H1 (cell line): ENCODE measurements around the gene CDK5. TPM values are rescaled to one million over a fixed set of nuclear protein-coding genes. Genes with fewer than 3 reads are reported as not detected.

ENCODE experiments used
- CHD7 ChIP-seq: fragments of 300-600 bp; sonication (generic); IDR thresholded peaks from 2 replicates; pipeline ENCODE4 v1.7.1; 2012; ENCODE audit warnings: low read length, moderate library complexity, mild to moderate bottlenecking, inconsistent platforms; ENCODE audit not compliant: insufficient replicate concordance
- POLR2AphosphoS5 ChIP-seq: IDR thresholded peaks from 2 replicates; pipeline ENCODE4 v1.6.1; 2011; ENCODE audit warnings: low read depth, low read length
- polyA plus RNA-seq, 7 experiments: library from polyadenylated mRNA; depleted of rRNA in 3 of 7; stranded (reverse) in 5 of 7; unstranded in 2 of 7; fragments of >200 nt in 5 of 7; fragments of 200-250 nt in 2 of 7; gene quantifications; 1 replicate in 5 of 7; 2 replicates in 1 of 7; 4 replicates in 1 of 7; pipeline versions ENCODE4 v1.2.1 to v1.2.3, GENCODE V29; 2011 to 2013; ENCODE audit warnings: missing spikeins in 2 of 7, mixed read lengths in 2 of 7
- total RNA-seq: library from RNA; stranded (reverse); fragmentation: NEBNext Ultra II Directional; extraction: Animal tissue kit (Norgen Biotek cat#: 25700); gene quantifications from 2 replicates; pipeline ENCODE4 v1.2.1, GENCODE V29; 2021

The CDK5 gene
- total and polyA plus RNA-seq, 2 of the 8 experiments (the other 6 are each of a cell fraction or from before 2014, with no cell fraction given) = 22.8 to 37.2 TPM

DNA sequence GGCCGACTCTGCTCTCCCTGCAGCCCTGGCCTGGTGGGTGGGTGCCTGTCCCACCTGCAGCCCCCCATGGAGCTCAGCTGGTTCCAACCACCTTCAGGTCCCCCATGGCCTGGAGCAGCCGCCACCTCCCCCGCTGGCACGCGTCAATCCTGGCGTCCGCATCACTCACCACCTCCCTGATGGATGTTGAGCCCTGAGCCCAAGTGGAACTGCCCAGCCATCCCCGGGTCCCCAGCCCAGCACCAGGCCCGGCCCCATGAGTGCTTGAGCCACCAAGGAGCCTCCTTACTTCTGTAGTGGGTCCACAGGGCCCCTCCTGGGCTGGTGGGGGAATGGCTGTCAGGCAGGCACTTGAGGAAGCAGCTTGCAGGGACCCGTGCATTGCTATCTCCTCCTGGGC, 43.2 kb upstream of the CDK5 start (continued):
- no peak for TF ChIP-seq CHD7
- TF ChIP-seq POLR2AphosphoS5 = no peak
